BLaER1 treated with 17β-estradiol and CSF1 and Interleukin-3, amounts not matched to agents 10 nM and 100 nM (cell line): ENCODE results near the gene KCNJ6.

Experiments
- H3K27ac ChIP-seq, 11 experiments: shearing (Covaris generic); formaldehyde crosslinking; 2 replicates each; pipeline ENCODE4 v1.8.1; 2022
- H3K27me3 ChIP-seq, 11 experiments: shearing (Covaris generic); formaldehyde crosslinking; 2 replicates each; pipeline ENCODE4 v1.8.1; 2022
- H3K36me3 ChIP-seq, 11 experiments: shearing (Covaris generic); formaldehyde crosslinking; 2 replicates each; pipeline ENCODE4 v1.8.1; 2022
- H3K4me1 ChIP-seq, 10 experiments: shearing (Covaris generic); formaldehyde crosslinking; 2 replicates each; pipeline ENCODE4 v1.8.1; 2022
- H3K4me2 ChIP-seq, 11 experiments: shearing (Covaris generic); formaldehyde crosslinking; 2 replicates each; pipeline ENCODE4 v1.8.1; 2022
- H3K4me3 ChIP-seq, 10 experiments: shearing (Covaris generic); formaldehyde crosslinking; 2 replicates each; pipeline ENCODE4 v1.8.1; 2022
- H3K9ac ChIP-seq, 11 experiments: shearing (Covaris generic); formaldehyde crosslinking; 2 replicates each; pipeline ENCODE4 v1.8.1; 2022
- H3K9me3 ChIP-seq, 11 experiments: shearing (Covaris generic); formaldehyde crosslinking; replicated peaks in 1 of 11; 2 replicates each; pipeline ENCODE4 v1.8.1; 2022
- H4K20me1 ChIP-seq, 11 experiments: shearing (Covaris generic); formaldehyde crosslinking; 2 replicates each; pipeline ENCODE4 v1.8.1; 2022
- Cebpa-rat ChIP-seq, 11 experiments: shearing (Covaris generic); IDR thresholded peaks; 2 replicates each; pipeline ENCODE4 v1.8.1; 2022

Gene KCNJ6

GRCh38 chr21:37788503-37788902 lies 127.8 kb downstream of the KCNJ6 start:
- Histone ChIP-seq H3K36me3 (no peaks in the 10 kb centered on the region), H3K9me3 (peaks cover 7 to 21% (median 11%) of the 10 kb centered on the region in 11 experiments; a peak in 20 of 22 replicates), H3K27me3 (no peaks in the 10 kb centered on the region), H3K4me2 (no peak overlapping the region), H3K9ac (no peak overlapping the region), H3K27ac (no peak overlapping the region), H3K4me3 (no peak overlapping the region), H4K20me1 (no peaks in the 10 kb centered on the region), H3K4me1 (no peaks in the 10 kb centered on the region)
- no peak for TF ChIP-seq Cebpa-rat (IDR thresholded peaks at IDR 0.05)

GRCh38 chr21:37787456-37787855 lies 128.8 kb downstream of the KCNJ6 start:
- Histone ChIP-seq H3K27me3 (no peaks in the 10 kb centered on the region), H3K36me3 (no peaks in the 10 kb centered on the region), H3K4me3 (no peak overlapping the region), H3K4me2 (no peak overlapping the region), H3K27ac (no peak overlapping the region), H3K9me3 (peaks cover 17 to 32% (median 22%) of the 10 kb centered on the region in 11 experiments), H3K4me1 (no peaks in the 10 kb centered on the region), H3K9ac (no peak overlapping the region), H4K20me1 (no peaks in the 10 kb centered on the region)
- no peak for TF ChIP-seq Cebpa-rat (IDR thresholded peaks at IDR 0.05)

DNA sequence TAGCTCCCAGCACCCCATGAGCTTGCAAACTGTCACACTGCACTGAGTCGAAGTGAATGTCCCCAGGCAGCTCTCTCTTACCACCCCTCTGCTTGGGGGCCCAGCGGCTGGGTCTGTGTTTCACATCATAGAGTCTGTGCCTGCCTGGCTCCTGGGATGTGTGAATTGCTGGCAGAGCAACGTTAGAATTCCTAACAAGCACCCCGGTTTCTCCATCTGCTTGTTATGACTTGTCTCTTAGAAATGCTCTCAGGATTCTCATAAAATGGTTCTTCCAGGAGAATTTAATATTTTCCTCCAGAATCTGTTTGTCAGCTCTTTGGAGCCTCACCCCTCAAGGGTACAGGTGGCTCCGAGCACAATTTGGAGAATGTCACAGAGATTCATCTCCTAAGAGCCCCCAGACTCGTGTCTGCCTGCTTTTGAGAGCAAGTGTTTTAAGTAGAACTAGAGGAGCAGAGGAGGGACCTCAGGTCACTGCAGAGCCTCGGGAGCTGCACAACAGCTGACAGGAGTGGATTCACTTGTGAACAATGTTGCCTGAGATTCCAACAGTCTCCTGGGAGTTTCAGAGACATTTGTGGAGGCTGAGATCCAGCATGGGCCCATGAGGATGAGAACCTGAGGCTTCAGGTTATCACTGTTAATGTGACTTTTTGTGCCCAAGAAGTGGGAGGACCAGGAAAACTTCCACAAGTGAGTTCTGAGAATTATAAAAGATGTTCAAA lies 131.5 kb downstream of the KCNJ6 start:
- no peaks in the 10 kb centered on the region for H3K27me3 ChIP-seq
- H3K27ac ChIP-seq, result no peak overlapping the region
- no peak for TF ChIP-seq Cebpa-rat (IDR thresholded peaks at IDR 0.05)

DNA sequence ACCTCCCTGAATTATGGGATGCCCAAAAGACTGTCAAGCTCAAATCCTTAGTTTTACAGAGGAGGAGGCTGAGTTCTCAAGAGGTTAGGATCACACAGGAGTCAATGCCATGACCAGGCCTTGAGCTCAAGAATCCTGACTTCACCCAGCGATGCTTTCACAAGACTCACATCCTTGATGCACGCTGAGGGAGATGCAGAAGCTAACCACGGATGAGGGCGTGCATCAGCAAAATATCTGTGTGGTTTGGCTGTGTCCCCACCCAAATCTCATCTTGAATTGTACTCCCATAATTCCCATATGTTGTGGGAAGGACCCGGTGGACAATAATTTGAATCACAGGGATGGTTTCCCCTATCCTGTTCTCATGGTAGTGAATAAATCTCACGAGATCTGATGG lies 133.2 kb downstream of the KCNJ6 start:
- no peak overlapping the region for H3K27ac ChIP-seq
- no peaks in the 10 kb centered on the region for H3K27me3 ChIP-seq
- H3K9ac ChIP-seq, result no peak overlapping the region
- H3K4me2 ChIP-seq, result no peak overlapping the region
- no peaks in the 10 kb centered on the region for H3K36me3 ChIP-seq
- H3K4me3 ChIP-seq, result no peak overlapping the region
- H3K4me1 ChIP-seq, result no peaks in the 10 kb centered on the region
- TF ChIP-seq Cebpa-rat (IDR thresholded peaks at IDR 0.05), result no peak
- H3K9me3 ChIP-seq, result peaks cover 25 to 34% (median 29%) of the 10 kb centered on the region in 11 experiments
- no peaks in the 10 kb centered on the region for H4K20me1 ChIP-seq

More for the DNA sequence above, 131.5 kb downstream of the KCNJ6 start:
- H3K36me3 ChIP-seq, result no peaks in the 10 kb centered on the region
- no peak overlapping the region for H3K4me2 ChIP-seq
- peaks cover 26 to 43% (median 29%) of the 10 kb centered on the region in 11 experiments for H3K9me3 ChIP-seq
- no peak overlapping the region for H3K4me3 ChIP-seq
- no peaks in the 10 kb centered on the region for H4K20me1 ChIP-seq
- H3K9ac ChIP-seq, result no peak overlapping the region
- no peaks in the 10 kb centered on the region for H3K4me1 ChIP-seq

GRCh38 chr21:37780991-37781983 lies 135.0 kb downstream of the KCNJ6 start:
- H4K20me1 ChIP-seq, result no peaks in the 10 kb centered on the region
- H3K4me2 ChIP-seq, result no peak overlapping the region
- H3K36me3 ChIP-seq, result no peaks in the 10 kb centered on the region
- no peaks in the 10 kb centered on the region; a peak in 1 of 20 replicates for H3K4me1 ChIP-seq
- TF ChIP-seq Cebpa-rat (IDR thresholded peaks at IDR 0.05), result no peak
- no peaks in the 10 kb centered on the region for H3K27me3 ChIP-seq
- peaks cover 25 to 34% (median 29%) of the 10 kb centered on the region in 11 experiments for H3K9me3 ChIP-seq
- H3K27ac ChIP-seq, result no peak overlapping the region
- H3K4me3 ChIP-seq, result no peak overlapping the region
- no peak overlapping the region for H3K9ac ChIP-seq

GRCh38 chr21:37771181-37771580 lies 145.1 kb downstream of the KCNJ6 start:
- no peak overlapping the region for H3K9ac ChIP-seq
- H3K4me2 ChIP-seq, result no peak overlapping the region
- no peaks in the 10 kb centered on the region for H4K20me1 ChIP-seq
- H3K27ac ChIP-seq, result no peak overlapping the region
- peaks cover 5 to 13% (median 12%) of the 10 kb centered on the region in 11 experiments; a peak in 21 of 22 replicates for H3K9me3 ChIP-seq
- no peak overlapping the region for H3K4me3 ChIP-seq
- TF ChIP-seq Cebpa-rat (IDR thresholded peaks at IDR 0.05), result no peak
- no peaks in the 10 kb centered on the region for H3K4me1 ChIP-seq
- no peaks in the 10 kb centered on the region for H3K27me3 ChIP-seq
- no peaks in the 10 kb centered on the region for H3K36me3 ChIP-seq

DNA sequence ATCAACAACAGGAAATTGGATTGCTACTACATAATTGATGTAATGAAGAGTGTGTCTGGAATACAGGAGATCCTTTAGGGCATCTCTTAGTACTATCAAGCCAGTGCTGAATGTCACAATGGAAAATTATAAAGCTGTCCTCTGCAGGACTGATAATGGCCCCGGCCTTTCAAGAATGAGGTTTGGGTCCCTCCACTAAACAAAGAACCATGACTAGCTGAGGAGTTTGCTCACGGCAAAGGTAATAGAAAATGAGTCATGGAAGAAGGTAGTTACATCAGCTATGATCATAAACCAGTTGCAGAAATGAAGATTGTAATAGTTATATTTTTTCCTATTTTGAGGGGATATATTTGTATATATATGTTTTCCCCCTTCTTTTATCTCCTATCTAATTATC lies 145.8 kb downstream of the KCNJ6 start:
- Histone ChIP-seq H3K9me3 (peaks cover 5 to 15% (median 14%) of the 10 kb centered on the region in 11 experiments; a peak in 21 of 22 replicates), H3K36me3 (no peaks in the 10 kb centered on the region), H3K9ac (no peak overlapping the region), H3K27me3 (no peaks in the 10 kb centered on the region), H3K4me3 (no peak overlapping the region), H3K4me2 (no peak overlapping the region), H4K20me1 (no peaks in the 10 kb centered on the region), H3K4me1 (no peaks in the 10 kb centered on the region), H3K27ac (no peak overlapping the region)
- no peak for TF ChIP-seq Cebpa-rat (IDR thresholded peaks at IDR 0.05)

DNA sequence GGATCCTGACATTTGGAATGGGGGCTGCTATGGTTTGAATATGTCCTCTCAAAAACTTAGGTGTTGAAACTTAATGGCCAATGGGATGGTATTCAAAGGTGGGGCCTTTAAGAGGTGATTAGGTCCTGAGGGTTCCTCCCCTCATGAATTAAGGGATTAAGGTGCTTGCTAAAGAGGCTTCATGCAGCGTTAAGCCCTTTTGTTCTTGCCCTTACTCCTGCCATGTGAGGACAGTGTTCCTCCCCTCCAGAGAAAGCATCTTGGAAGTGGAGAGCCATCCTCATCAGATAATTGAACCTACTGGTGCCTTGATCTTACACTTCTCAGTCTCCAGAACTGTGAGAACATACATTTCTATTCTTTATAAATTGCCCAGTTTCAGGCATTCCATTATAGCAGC lies 146.6 kb downstream of the KCNJ6 start:
- H4K20me1 ChIP-seq, result no peaks in the 10 kb centered on the region
- no peak overlapping the region for H3K27ac ChIP-seq
- no peak overlapping the region for H3K9ac ChIP-seq
- peaks cover 5 to 15% (median 14%) of the 10 kb centered on the region in 11 experiments; a peak in 21 of 22 replicates for H3K9me3 ChIP-seq
- no peak for TF ChIP-seq Cebpa-rat (IDR thresholded peaks at IDR 0.05)
- no peak overlapping the region for H3K4me3 ChIP-seq
- no peak overlapping the region for H3K4me2 ChIP-seq
- H3K27me3 ChIP-seq, result no peaks in the 10 kb centered on the region
- no peaks in the 10 kb centered on the region for H3K4me1 ChIP-seq
- no peaks in the 10 kb centered on the region for H3K36me3 ChIP-seq

DNA sequence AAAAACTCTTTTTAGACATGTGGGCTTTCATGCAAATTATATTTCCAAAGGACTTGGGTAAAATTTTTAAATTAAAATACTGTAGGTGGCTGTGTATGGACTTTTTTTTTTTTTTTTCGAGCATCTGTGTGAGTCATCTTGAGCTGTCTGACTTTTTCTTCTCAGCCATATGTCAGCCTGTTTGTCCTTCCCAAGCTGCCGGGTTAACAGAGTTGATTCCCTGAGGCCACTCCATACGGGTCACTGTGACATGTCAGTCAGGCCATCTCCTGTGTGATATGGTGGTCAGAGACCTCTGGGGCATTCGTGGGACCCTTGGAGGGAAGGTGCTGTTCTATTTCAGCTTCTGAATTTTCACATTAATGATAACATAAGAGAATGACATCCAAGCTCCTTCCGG lies 148.3 kb downstream of the KCNJ6 start:
- H3K27ac ChIP-seq, result no peak overlapping the region
- no peak overlapping the region for H3K4me3 ChIP-seq
- no peaks in the 10 kb centered on the region for H3K4me1 ChIP-seq
- no peaks in the 10 kb centered on the region for H3K36me3 ChIP-seq
- H4K20me1 ChIP-seq, result no peaks in the 10 kb centered on the region
- no peak for TF ChIP-seq Cebpa-rat (IDR thresholded peaks at IDR 0.05)
- H3K9me3 ChIP-seq, result peaks cover 5 to 15% (median 14%) of the 10 kb centered on the region in 11 experiments; a peak in 21 of 22 replicates
- no peak overlapping the region for H3K9ac ChIP-seq
- no peak overlapping the region for H3K4me2 ChIP-seq
- no peaks in the 10 kb centered on the region for H3K27me3 ChIP-seq
